Activated T-cell treated with anti-CD3 and anti-CD28 coated beads, Interleukin-2, amount 50 U/mL, for 4 hours (primary cell): ENCODE results near the gene SPECC1L. TPM values are rescaled to one million over a fixed set of nuclear protein-coding genes. Genes with fewer than 3 reads are reported as not detected.
A peak's percentile ranks its signal among the peaks of the same experiment; 100 is the strongest.
"Not testable (repeated sequence)": the region's sequence is repeated elsewhere in the genome, so short reads cannot be mapped to it uniquely, and the experiment has no call there.

Experiments
- ATAC-seq, 2 donors: fragments of 200-7000 bp; cut with Tn5 transposase; one replicate each; pipeline ENCODE4 v1.10.0; 2021
- DNase-seq: peaks from one replicate; pipeline ENCODE4 v3.0.0-alpha.2; 2020
- H3K27me3 Mint-ChIP-seq: one replicate; pipeline ENCODE4 v1.8.0; 2021; ENCODE audit warnings: low read depth, mixed read lengths
- H3K36me3 Mint-ChIP-seq: one replicate; pipeline ENCODE4 v1.8.0; 2022; ENCODE audit warnings: mixed read lengths; ENCODE audit not compliant: insufficient read depth
- H3K4me1 Mint-ChIP-seq: one replicate; pipeline ENCODE4 v1.8.0; 2021; ENCODE audit warnings: low read depth, mixed read lengths
- H3K4me3 Mint-ChIP-seq: one replicate; pipeline ENCODE4 v1.8.0; 2021; ENCODE audit warnings: mild to moderate bottlenecking, moderate library complexity, mixed read lengths
- H3K9me3 Mint-ChIP-seq: one replicate; pipeline ENCODE4 v1.8.0; 2021; ENCODE audit warnings: mixed read lengths
- total RNA-seq, 3 donors: library from RNA; stranded (reverse); gene quantifications; one replicate each; pipeline ENCODE4 v1.2.1, GENCODE V29; 2021

SPECC1L gene
- total RNA-seq, 3 donors from 2014 or later = 31.4 to 33.6 (median 33.1) TPM

- no peaks in the 10 kb centered on the region for H3K27me3 Mint-ChIP-seq
- no peak for ATAC-seq
- H3K36me3 Mint-ChIP-seq = peaks cover 22% of the 10 kb centered on the region
- no peaks in the 10 kb centered on the region for H3K9me3 Mint-ChIP-seq
- no peaks in the 10 kb centered on the region for H3K4me1 Mint-ChIP-seq
- H3K4me3 Mint-ChIP-seq = no peak overlapping the region
- no peak for DNase-seq
Observed at GRCh38 chr22:24315367-24315966, 44.8 kb downstream of the SPECC1L start.

GRCh38 chr22:24316264-24316663 lies 45.6 kb downstream of the SPECC1L start:
- ATAC-seq, H3K4me1 Mint-ChIP-seq, H3K4me3 Mint-ChIP-seq, H3K27me3 Mint-ChIP-seq, DNase-seq, H3K9me3 Mint-ChIP-seq: not testable (repeated sequence)
- H3K36me3 Mint-ChIP-seq = peaks cover 29% of the 10 kb centered on the region

GRCh38 chr22:24317511-24317910 lies 46.9 kb downstream of the SPECC1L start:
- H3K27me3 Mint-ChIP-seq, ATAC-seq, H3K4me1 Mint-ChIP-seq, H3K4me3 Mint-ChIP-seq, DNase-seq, H3K9me3 Mint-ChIP-seq: not testable (repeated sequence)
- peaks cover 33% of the 10 kb centered on the region for H3K36me3 Mint-ChIP-seq

- Mint-ChIP-seq H3K36me3 (peaks cover 30% of the 10 kb centered on the region), H3K4me3 (no peak overlapping the region), H3K27me3 (no peaks in the 10 kb centered on the region), H3K9me3 (no peaks in the 10 kb centered on the region), H3K4me1 (peaks cover 6% of the 10 kb centered on the region)
- DNase-seq (no peak), ATAC-seq (no peak)
Observed at GRCh38 chr22:24319451-24319850, 48.8 kb downstream of the SPECC1L start.

- no peak for DNase-seq
- Mint-ChIP-seq H3K4me1 (peaks cover 18% of the 10 kb centered on the region), H3K36me3 (peaks cover 21% of the 10 kb centered on the region), H3K9me3 (no peaks in the 10 kb centered on the region), H3K27me3 (no peaks in the 10 kb centered on the region), H3K4me3 (no peak overlapping the region)
- ATAC-seq = no peak
Observed at GRCh38 chr22:24321999-24322398, 51.4 kb downstream of the SPECC1L start.

GRCh38 chr22:24322522-24322921 lies 51.9 kb downstream of the SPECC1L start:
- Mint-ChIP-seq H3K4me3 (no peak overlapping the region), H3K4me1 (peaks cover 18% of the 10 kb centered on the region), H3K9me3 (no peaks in the 10 kb centered on the region), H3K27me3 (no peaks in the 10 kb centered on the region), H3K36me3 (peaks cover 21% of the 10 kb centered on the region)
- DNase-seq (no peak), ATAC-seq (no peak)

GRCh38 chr22:24323233-24323632 lies 52.6 kb downstream of the SPECC1L start:
- Mint-ChIP-seq H3K27me3 (no peaks in the 10 kb centered on the region), H3K9me3 (no peaks in the 10 kb centered on the region), H3K4me3 (no peak overlapping the region), H3K4me1 (peaks cover 18% of the 10 kb centered on the region), H3K36me3 (peaks cover 21% of the 10 kb centered on the region)
- ATAC-seq (no peak), DNase-seq (no peak)

- Mint-ChIP-seq H3K9me3 (no peaks in the 10 kb centered on the region), H3K27me3 (no peaks in the 10 kb centered on the region), H3K36me3 (peaks cover 21% of the 10 kb centered on the region), H3K4me3 (no peak overlapping the region), H3K4me1 (peaks cover 18% of the 10 kb centered on the region)
- DNase-seq (no peak), ATAC-seq (no peak)
Observed at GRCh38 chr22:24323695-24324094, 53.1 kb downstream of the SPECC1L start.

GRCh38 chr22:24324137-24324536 lies 53.5 kb downstream of the SPECC1L start:
- DNase-seq = no peak
- no peaks in the 10 kb centered on the region for H3K9me3 Mint-ChIP-seq
- peaks cover 18% of the 10 kb centered on the region for H3K4me1 Mint-ChIP-seq
- peak; percentile 54 to 70 for ATAC-seq
- no peak overlapping the region for H3K4me3 Mint-ChIP-seq
- H3K27me3 Mint-ChIP-seq = no peaks in the 10 kb centered on the region
- H3K36me3 Mint-ChIP-seq = peaks cover 18% of the 10 kb centered on the region

GRCh38 chr22:24325105-24325757 lies 54.6 kb downstream of the SPECC1L start:
- peak; percentile 57 to 58 for ATAC-seq
- H3K9me3 Mint-ChIP-seq = no peaks in the 10 kb centered on the region
- no peak overlapping the region for H3K4me3 Mint-ChIP-seq
- H3K4me1 Mint-ChIP-seq = peaks cover 25% of the 10 kb centered on the region
- no peak for DNase-seq
- peaks cover 21% of the 10 kb centered on the region for H3K36me3 Mint-ChIP-seq
- H3K27me3 Mint-ChIP-seq = no peaks in the 10 kb centered on the region

GRCh38 chr22:24326266-24326665 lies 55.6 kb downstream of the SPECC1L start:
- Mint-ChIP-seq H3K36me3 (peaks cover 22% of the 10 kb centered on the region), H3K27me3 (no peaks in the 10 kb centered on the region), H3K4me3 (no peak overlapping the region), H3K4me1 (peaks cover 25% of the 10 kb centered on the region), H3K9me3 (no peaks in the 10 kb centered on the region)
- no peak for DNase-seq
- no peak for ATAC-seq

GRCh38 chr22:24327832-24328231 lies 57.2 kb downstream of the SPECC1L start:
- DNase-seq (no peak), ATAC-seq (no peak)
- H3K27me3 Mint-ChIP-seq = no peaks in the 10 kb centered on the region
- H3K9me3 Mint-ChIP-seq = no peaks in the 10 kb centered on the region
- H3K4me1 Mint-ChIP-seq = peaks cover 25% of the 10 kb centered on the region
- H3K36me3 Mint-ChIP-seq = peaks cover 18% of the 10 kb centered on the region
- no peak overlapping the region for H3K4me3 Mint-ChIP-seq

GRCh38 chr22:24329453-24329852 lies 58.8 kb downstream of the SPECC1L start:
- no peak for DNase-seq
- H3K9me3 Mint-ChIP-seq = no peaks in the 10 kb centered on the region
- H3K4me1 Mint-ChIP-seq = peaks cover 19% of the 10 kb centered on the region
- no peak for ATAC-seq
- no peaks in the 10 kb centered on the region for H3K27me3 Mint-ChIP-seq
- no peak overlapping the region for H3K4me3 Mint-ChIP-seq
- H3K36me3 Mint-ChIP-seq = peaks cover 17% of the 10 kb centered on the region

- Mint-ChIP-seq H3K27me3 (no peaks in the 10 kb centered on the region), H3K36me3 (peaks cover 24% of the 10 kb centered on the region), H3K4me1 (peaks cover 18% of the 10 kb centered on the region), H3K4me3 (no peak overlapping the region), H3K9me3 (no peaks in the 10 kb centered on the region)
- no peak for DNase-seq
- ATAC-seq = no peak
Observed at GRCh38 chr22:24330636-24331035, 60.0 kb downstream of the SPECC1L start.
